ELF-1 (cell line): ENCODE results near the gene FBLIM1.
A peak's percentile ranks its signal among the peaks of the same experiment; 100 is the strongest.

Source experiments
- DNase-seq: peaks from one replicate; pipeline ENCODE4 v3.0.0-alpha.2; 2016; ENCODE audit warnings: low read depth, low spot score

The FBLIM1 gene

GRCh38 chr1:15731735-15732685 is 26.6 kb upstream of the FBLIM1 start:
- no peak for DNase-seq

GRCh38 chr1:15732686-15733081 is 25.9 kb upstream of the FBLIM1 start:
- no peak for DNase-seq

- DNase-seq: no peak
Measured at GRCh38 chr1:15733218-15733725, 25.3 kb upstream of the FBLIM1 start.

GRCh38 chr1:15733726-15734226 is 24.8 kb upstream of the FBLIM1 start:
- DNase-seq: no peak

- no peak for DNase-seq
Measured at GRCh38 chr1:15734296-15734695, 24.3 kb upstream of the FBLIM1 start.

GRCh38 chr1:15734901-15735300 is 23.7 kb upstream of the FBLIM1 start:
- peak; percentile 91 for DNase-seq

GRCh38 chr1:15735304-15736037 is 23.1 kb upstream of the FBLIM1 start:
- DNase-seq: no peak

- no peak for DNase-seq
Measured at GRCh38 chr1:15736038-15736891, 22.3 kb upstream of the FBLIM1 start, which contains the start of gene SLC25A34. SLC25A34 (plus strand) TSS chr1:15736258; CDS start chr1:15736486, 228 bp downstream.

- DNase-seq: no peak
Measured at GRCh38 chr1:15736892-15737261, 21.7 kb upstream of the FBLIM1 start.

- no peak for DNase-seq
Measured at GRCh38 chr1:15737324-15738319, 21.0 kb upstream of the FBLIM1 start.

GRCh38 chr1:15738416-15739113 is 20.0 kb upstream of the FBLIM1 start:
- no peak for DNase-seq

GRCh38 chr1:15739259-15739658 is 19.3 kb upstream of the FBLIM1 start:
- no peak for DNase-seq

- no peak for DNase-seq
Measured at GRCh38 chr1:15739745-15740144, 18.9 kb upstream of the FBLIM1 start.

GRCh38 chr1:15740924-15741850 is 17.4 kb upstream of the FBLIM1 start:
- DNase-seq: peak; percentile 94

- DNase-seq: no peak
Measured at GRCh38 chr1:15742339-15742801, 16.2 kb upstream of the FBLIM1 start, which contains the start of gene TMEM82. TMEM82 (plus strand) TSS chr1:15742499; CDS start chr1:15742560, 61 bp downstream.

- DNase-seq: no peak
Measured at GRCh38 chr1:15744122-15744679, 14.4 kb upstream of the FBLIM1 start.

- no peak for DNase-seq
Measured at GRCh38 chr1:15747378-15747777, 11.2 kb upstream of the FBLIM1 start.

- no peak for DNase-seq
Measured at GRCh38 chr1:15748264-15748663, 10.3 kb upstream of the FBLIM1 start.
